ENCODE measurements around the gene BAK1. TPM values are rescaled to one million over a fixed set of nuclear protein-coding genes. Genes with fewer than 3 reads are reported as not detected.
"Not testable (repeated sequence)": the region's sequence is repeated elsewhere in the genome, so short reads cannot be mapped to it uniquely, and the experiment has no call there.

BAK1 gene
- total RNA-seq, 1 experiment from 2014 or later: 18.9 TPM

DNA sequence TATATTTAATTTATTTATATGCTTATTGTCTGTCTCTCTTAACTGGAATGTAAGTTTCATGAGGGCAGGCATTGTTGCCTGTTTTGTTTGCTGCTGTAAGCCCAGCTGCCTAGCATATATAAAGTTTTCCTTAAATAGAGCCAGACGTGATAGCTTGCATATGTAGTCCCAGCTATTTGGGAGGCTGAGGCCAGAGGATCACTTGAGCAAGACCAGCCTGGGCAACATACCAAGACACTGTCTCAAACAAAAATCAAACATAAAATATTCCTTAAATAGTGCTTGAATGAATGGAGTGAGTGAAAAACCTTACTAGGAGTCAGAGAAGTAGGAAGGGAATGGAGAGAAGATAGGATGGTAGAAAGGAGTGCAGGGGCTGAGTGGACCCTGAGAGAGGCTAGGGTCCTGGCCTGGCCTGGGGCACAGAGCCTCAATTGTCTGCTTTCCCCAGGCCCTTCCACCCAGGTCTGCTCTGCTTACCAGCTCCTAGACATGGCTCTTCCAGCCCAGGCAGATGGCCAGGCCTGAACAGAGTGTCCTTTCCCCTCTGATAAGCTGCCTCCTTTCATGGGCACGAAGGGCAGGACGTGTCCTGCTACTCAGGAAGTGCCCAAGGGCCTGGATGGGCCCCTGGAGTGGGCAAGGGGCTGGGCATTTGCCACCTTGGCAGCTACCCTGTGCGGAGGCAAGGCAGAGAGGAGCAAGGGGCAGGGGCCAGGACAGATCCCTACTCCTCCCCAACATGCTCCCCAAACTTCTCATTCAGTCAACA is 17.7 kb upstream of the BAK1 start (continued):
- TF ChIP-seq ELF1 (IDR thresholded peaks at IDR 0.05; ENCODE audit: borderline replicate concordance, low read depth) (no peak), RAD21 (IDR thresholded peaks at IDR 0.05; ENCODE audit: low read depth) (no peak), POLR2A (IDR thresholded peaks at IDR 0.05; ENCODE audit: borderline replicate concordance, extremely low read depth, insufficient read depth, insufficient read length) (no peak), EGR1 (IDR thresholded peaks at IDR 0.05; ENCODE audit: low read depth) (no peak), ZNF274 (IDR thresholded peaks at IDR 0.05; ENCODE audit: low read depth, low read length) (no peak), SIN3A (IDR thresholded peaks at IDR 0.05; ENCODE audit: low read depth) (no peak)
- TF ChIP-seq, protein P1, sequence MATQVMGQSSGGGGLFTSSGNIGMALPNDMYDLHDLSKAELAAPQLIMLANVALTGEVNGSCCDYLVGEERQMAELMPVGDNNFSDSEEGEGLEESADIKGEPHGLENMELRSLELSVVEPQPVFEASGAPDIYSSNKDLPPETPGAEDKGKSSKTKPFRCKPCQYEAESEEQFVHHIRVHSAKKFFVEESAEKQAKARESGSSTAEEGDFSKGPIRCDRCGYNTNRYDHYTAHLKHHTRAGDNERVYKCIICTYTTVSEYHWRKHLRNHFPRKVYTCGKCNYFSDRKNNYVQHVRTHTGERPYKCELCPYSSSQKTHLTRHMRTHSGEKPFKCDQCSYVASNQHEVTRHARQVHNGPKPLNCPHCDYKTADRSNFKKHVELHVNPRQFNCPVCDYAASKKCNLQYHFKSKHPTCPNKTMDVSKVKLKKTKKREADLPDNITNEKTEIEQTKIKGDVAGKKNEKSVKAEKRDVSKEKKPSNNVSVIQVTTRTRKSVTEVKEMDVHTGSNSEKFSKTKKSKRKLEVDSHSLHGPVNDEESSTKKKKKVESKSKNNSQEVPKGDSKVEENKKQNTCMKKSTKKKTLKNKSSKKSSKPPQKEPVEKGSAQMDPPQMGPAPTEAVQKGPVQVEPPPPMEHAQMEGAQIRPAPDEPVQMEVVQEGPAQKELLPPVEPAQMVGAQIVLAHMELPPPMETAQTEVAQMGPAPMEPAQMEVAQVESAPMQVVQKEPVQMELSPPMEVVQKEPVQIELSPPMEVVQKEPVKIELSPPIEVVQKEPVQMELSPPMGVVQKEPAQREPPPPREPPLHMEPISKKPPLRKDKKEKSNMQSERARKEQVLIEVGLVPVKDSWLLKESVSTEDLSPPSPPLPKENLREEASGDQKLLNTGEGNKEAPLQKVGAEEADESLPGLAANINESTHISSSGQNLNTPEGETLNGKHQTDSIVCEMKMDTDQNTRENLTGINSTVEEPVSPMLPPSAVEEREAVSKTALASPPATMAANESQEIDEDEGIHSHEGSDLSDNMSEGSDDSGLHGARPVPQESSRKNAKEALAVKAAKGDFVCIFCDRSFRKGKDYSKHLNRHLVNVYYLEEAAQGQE (IDR thresholded peaks at IDR 0.05; ENCODE audit: low read depth): no peak

DNA sequence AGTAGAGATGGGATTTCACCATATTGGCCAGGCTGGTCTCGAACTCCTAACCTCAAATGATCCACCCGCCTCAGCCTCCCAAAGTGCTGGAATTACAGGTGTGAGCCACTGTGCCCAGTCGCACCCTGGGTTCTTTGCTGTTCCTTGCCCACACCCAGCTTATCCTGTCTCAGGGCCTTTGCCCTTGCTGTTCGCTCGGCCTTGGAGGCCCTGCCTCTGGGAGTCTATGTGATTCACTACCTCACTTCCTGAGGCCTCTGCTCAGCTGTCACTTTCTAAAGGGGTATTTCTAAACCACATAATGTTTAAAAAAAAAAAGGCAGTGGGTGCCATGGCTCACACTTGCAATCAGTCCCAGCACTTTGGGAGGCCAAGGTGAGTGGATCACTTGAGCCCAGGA is 16.8 kb upstream of the BAK1 start:
- H4K20me1 ChIP-seq (ENCODE audit: insufficient read depth); H3K9me3 ChIP-seq (ENCODE audit: control insufficient read depth in 1 of 2, insufficient read depth in 1 of 2, low read depth in 1 of 2, low read length in 2 of 2); POLR2A ChIA-PET; H3K27ac ChIP-seq (ENCODE audit: low read depth, low read length); RAD21 ChIA-PET (ENCODE audit: low non-redundant PET in 1 of 2, low total read pairs in 2 of 2, uncharacterized antibody in 2 of 2, unreplicated experiment in 2 of 2); H3K4me2 ChIP-seq (ENCODE audit: low read length); ATAC-seq; H3K27me3 ChIP-seq (ENCODE audit: insufficient read depth, low read length); H3K36me3 ChIP-seq (ENCODE audit: control insufficient read depth in 1 of 2, insufficient read depth in 2 of 2, low read length in 2 of 2); H3K9me2 ChIP-seq (ENCODE audit: insufficient read depth); CTCF ChIA-PET; H3K79me2 ChIP-seq (ENCODE audit: insufficient read depth, low read length); H3K4me3 ChIP-seq (replicated peaks in 1 of 2; ENCODE audit: low read depth in 1 of 2, low read length in 2 of 2); BruUV-seq (replicated peaks); DNase-seq (ENCODE audit: low read depth, low spot score); H3K9ac ChIP-seq (ENCODE audit: low read length); H2AFZ ChIP-seq (ENCODE audit: low read depth, low read length, poor library complexity, severe bottlenecking); intact Hi-C loops (cut with micrococcal nuclease): not testable (repeated sequence)
- peaks cover 17 to 46% of the 10 kb centered on the region in 2 experiments for H3K4me1 ChIP-seq (ENCODE audit: control insufficient read depth in 1 of 2, insufficient read depth in 2 of 2, low read length in 2 of 2)

All from HCT116 (cell line).